Loucy (cell line): ENCODE data around the gene MTHFS.

ENCODE experiments used
- EZH2phosphoT487 ChIP-seq: fragments of 200-600 bp; IDR thresholded peaks from 2 replicates; pipeline ENCODE4 v1.6.1; 2018; ENCODE audit warnings: antibody characterized with exemption, mild to moderate bottlenecking, moderate library complexity, borderline replicate concordance
- TF ChIP-seq, protein P1 (sequence below): fragments of 200-600 bp; sonication (generic); conservative IDR thresholded peaks from 2 replicates; pipeline ENCODE4 v1.5.1; 2014; ENCODE audit warnings: mild to moderate bottlenecking, antibody characterized with exemption, low read length

DNA sequence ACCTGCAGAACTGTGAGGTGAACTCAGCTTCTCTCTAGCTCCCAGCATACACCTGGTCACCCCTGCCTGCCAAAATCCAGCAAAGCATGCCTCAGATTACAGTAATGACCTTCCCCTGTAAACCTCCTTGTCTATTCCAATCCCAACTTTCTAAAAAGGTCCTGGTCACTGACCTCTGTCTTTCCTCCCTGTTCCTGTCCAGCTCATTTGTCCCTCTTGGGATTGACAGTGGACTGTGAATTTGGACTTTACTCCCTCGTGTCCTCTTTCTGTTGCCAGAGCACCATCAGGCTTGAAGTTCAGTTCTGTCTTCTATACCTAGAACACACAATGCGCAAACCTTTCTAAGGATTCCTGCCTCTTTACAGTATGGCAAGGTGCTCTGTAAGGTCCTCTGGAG lies 50.3 kb downstream of the MTHFS start:
- TF ChIP-seq, protein P1, sequence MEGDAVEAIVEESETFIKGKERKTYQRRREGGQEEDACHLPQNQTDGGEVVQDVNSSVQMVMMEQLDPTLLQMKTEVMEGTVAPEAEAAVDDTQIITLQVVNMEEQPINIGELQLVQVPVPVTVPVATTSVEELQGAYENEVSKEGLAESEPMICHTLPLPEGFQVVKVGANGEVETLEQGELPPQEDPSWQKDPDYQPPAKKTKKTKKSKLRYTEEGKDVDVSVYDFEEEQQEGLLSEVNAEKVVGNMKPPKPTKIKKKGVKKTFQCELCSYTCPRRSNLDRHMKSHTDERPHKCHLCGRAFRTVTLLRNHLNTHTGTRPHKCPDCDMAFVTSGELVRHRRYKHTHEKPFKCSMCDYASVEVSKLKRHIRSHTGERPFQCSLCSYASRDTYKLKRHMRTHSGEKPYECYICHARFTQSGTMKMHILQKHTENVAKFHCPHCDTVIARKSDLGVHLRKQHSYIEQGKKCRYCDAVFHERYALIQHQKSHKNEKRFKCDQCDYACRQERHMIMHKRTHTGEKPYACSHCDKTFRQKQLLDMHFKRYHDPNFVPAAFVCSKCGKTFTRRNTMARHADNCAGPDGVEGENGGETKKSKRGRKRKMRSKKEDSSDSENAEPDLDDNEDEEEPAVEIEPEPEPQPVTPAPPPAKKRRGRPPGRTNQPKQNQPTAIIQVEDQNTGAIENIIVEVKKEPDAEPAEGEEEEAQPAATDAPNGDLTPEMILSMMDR, result no peak
- no peak for TF ChIP-seq EZH2phosphoT487
